GM06990 (cell line): ENCODE results near the gene TRABD2A.

Experiments used
- DNase-seq: peaks from one replicate; pipeline ENCODE4 v3.0.0-alpha.2; 2011; ENCODE audit not compliant: insufficient read length; ENCODE audit errors: extremely low read depth
- H3K27me3 ChIP-seq: replicated peaks from 2 replicates; pipeline ENCODE4 v1.6.0; 2011; ENCODE audit warnings: low read length; ENCODE audit not compliant: control insufficient read depth, insufficient read depth
- H3K36me3 ChIP-seq: 2 replicates; pipeline ENCODE4 v1.5.1; 2011; ENCODE audit warnings: low read length; ENCODE audit not compliant: control insufficient read depth, insufficient read depth
- H3K4me3 ChIP-seq: replicated peaks from 2 replicates; pipeline ENCODE4 v1.5.1; 2011; ENCODE audit warnings: low read depth, mild to moderate bottlenecking, control low read depth, low read length
- TF ChIP-seq, protein P1 (sequence below): IDR thresholded peaks from 2 replicates; pipeline ENCODE4 v1.5.1; 2011; ENCODE audit warnings: low read length, control low read depth, mild to moderate bottlenecking, inconsistent platforms; ENCODE audit not compliant: insufficient read depth, poor library complexity, severe bottlenecking

TRABD2A gene

GRCh38 chr2:84857566-84857965 lies 23.3 kb downstream of the TRABD2A start:
- no peak for DNase-seq
- Histone ChIP-seq H3K27me3 (peaks cover 1% of the 10 kb centered on the region; the same call in 1 of the 2 replicates), H3K36me3 (no peaks in the 10 kb centered on the region), H3K4me3 (no peak overlapping the region)
- TF ChIP-seq, protein P1, sequence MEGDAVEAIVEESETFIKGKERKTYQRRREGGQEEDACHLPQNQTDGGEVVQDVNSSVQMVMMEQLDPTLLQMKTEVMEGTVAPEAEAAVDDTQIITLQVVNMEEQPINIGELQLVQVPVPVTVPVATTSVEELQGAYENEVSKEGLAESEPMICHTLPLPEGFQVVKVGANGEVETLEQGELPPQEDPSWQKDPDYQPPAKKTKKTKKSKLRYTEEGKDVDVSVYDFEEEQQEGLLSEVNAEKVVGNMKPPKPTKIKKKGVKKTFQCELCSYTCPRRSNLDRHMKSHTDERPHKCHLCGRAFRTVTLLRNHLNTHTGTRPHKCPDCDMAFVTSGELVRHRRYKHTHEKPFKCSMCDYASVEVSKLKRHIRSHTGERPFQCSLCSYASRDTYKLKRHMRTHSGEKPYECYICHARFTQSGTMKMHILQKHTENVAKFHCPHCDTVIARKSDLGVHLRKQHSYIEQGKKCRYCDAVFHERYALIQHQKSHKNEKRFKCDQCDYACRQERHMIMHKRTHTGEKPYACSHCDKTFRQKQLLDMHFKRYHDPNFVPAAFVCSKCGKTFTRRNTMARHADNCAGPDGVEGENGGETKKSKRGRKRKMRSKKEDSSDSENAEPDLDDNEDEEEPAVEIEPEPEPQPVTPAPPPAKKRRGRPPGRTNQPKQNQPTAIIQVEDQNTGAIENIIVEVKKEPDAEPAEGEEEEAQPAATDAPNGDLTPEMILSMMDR: no peak

GRCh38 chr2:84856787-84857186 lies 24.1 kb downstream of the TRABD2A start:
- DNase-seq: no peak
- Histone ChIP-seq H3K36me3 (no peaks in the 10 kb centered on the region), H3K27me3 (peaks cover 1% of the 10 kb centered on the region; the same call in 1 of the 2 replicates), H3K4me3 (no peak overlapping the region)
- TF ChIP-seq, protein P1: no peak

DNA sequence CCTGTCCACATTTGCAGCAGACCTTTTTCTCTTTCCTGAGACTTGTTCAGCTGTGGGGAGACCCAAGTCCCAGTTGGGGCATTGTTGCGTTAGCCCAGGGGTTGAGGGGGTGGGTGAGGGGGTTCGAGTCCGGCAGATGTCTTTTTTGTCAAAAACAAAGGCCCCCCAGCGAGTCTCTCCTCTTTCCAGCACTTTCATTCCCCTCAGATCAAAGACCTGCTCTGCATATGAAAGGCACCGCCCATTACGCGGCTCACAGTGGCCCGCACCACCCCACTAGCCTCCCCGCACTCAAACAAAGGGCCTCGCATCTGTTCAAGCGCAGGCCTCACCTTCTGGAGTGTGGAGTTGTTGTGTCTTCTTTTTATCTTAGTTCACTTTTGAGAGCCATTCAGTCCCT lies 25.2 kb downstream of the TRABD2A start:
- no peaks in the 10 kb centered on the region; the same call in 1 of the 2 replicates for H3K27me3 ChIP-seq
- H3K4me3 ChIP-seq: no peak overlapping the region
- H3K36me3 ChIP-seq: no peaks in the 10 kb centered on the region
- no peak for DNase-seq
- TF ChIP-seq, protein P1: no peak

DNA sequence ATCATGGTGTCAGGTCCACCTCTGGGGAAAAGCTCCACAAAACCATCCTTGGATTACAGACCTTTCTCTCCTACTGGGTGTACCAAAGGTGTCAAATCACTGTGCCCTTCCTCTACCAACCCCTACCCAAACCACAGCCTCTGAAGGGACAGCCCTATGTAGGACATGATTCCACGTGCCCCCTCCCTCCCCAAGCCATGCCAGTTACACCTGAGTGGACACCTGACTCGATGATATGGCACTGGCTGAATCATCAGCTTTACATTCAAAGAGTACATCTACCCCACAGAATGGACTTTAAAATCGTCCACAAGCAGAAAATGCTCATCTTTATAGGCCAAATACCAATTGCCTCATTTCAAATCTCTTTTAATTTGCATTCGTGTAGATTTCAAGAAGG lies 26.0 kb downstream of the TRABD2A start:
- DNase-seq: no peak
- Histone ChIP-seq H3K36me3 (no peaks in the 10 kb centered on the region), H3K4me3 (no peak overlapping the region), H3K27me3 (no peaks in the 10 kb centered on the region; the same call in 1 of the 2 replicates)
- TF ChIP-seq, protein P1: no peak

- no peaks in the 10 kb centered on the region for H3K36me3 ChIP-seq
- TF ChIP-seq, protein P1: no peak
- no peak for DNase-seq
- H3K4me3 ChIP-seq: no peak overlapping the region
- H3K27me3 ChIP-seq: no peaks in the 10 kb centered on the region; the same call in 1 of the 2 replicates
Observed at GRCh38 chr2:84851876-84852275, 29.0 kb downstream of the TRABD2A start.

GRCh38 chr2:84850471-84850870 lies 30.4 kb downstream of the TRABD2A start:
- TF ChIP-seq, protein P1: no peak
- H3K36me3 ChIP-seq: no peaks in the 10 kb centered on the region
- DNase-seq: no peak

More at GRCh38 chr2:84850471-84850870, 30.4 kb downstream of the TRABD2A start:
- Histone ChIP-seq H3K27me3 (no peaks in the 10 kb centered on the region; the same call in 1 of the 2 replicates), H3K4me3 (no peak overlapping the region)
